H1 (cell line): Measurements from ENCODE around the gene DOK7. TPM values are rescaled to one million over a fixed set of nuclear protein-coding genes. Genes with fewer than 3 reads are reported as not detected.

Source experiments
- CTCF ChIA-PET: fragments of 300-600 bp; sonication (Branson Sonifier 250); formaldehyde crosslinking; loops from one replicate; lab custom pipeline; 2021; ENCODE audit not compliant: partially characterized antibody; lab: Charles Lee
- POLR2A ChIA-PET: fragments of 300-600 bp; sonication (Branson Sonifier 250); formaldehyde crosslinking; loops from one replicate; lab custom pipeline; 2021; ENCODE audit warnings: inconsistent platforms; ENCODE audit not compliant: partially characterized antibody; lab: Charles Lee
- DNase-seq, 2 experiments: peaks; one replicate each; pipeline versions ENCODE4 v3.0.0 to v3.0.0-alpha.2; 2010 to 2022; ENCODE audit warnings: low spot score in 2 of 2, low read depth in 1 of 2, mixed read lengths in 1 of 2
- FAIRE-seq: peaks from 2 replicates; lab custom pipeline; 2011; peaks lifted over from hg19 to GRCh38; lab: Jason Lieb, UNC
- H2AFZ ChIP-seq: 2 replicates; pipeline ENCODE4 v1.8.1; 2012; ENCODE audit warnings: low read length, inconsistent platforms
- H2AK5ac ChIP-seq: 2 replicates; pipeline ENCODE4 v1.6.1; 2013; ENCODE audit warnings: low read depth, low read length
- H2BK120ac ChIP-seq: replicated peaks from 2 replicates; pipeline ENCODE3; 2013; ENCODE audit warnings: low read depth, low read length, inconsistent platforms
- H2BK12ac ChIP-seq: 2 replicates; pipeline ENCODE4 v1.6.1; 2013; ENCODE audit warnings: low read depth, low read length
- H2BK15ac ChIP-seq: 2 replicates; pipeline ENCODE4 v1.6.1; 2013; ENCODE audit warnings: low read length
- H2BK20ac ChIP-seq: 2 replicates; pipeline ENCODE4 v1.6.1; 2013; ENCODE audit warnings: low read length
- H2BK5ac ChIP-seq: 2 replicates; pipeline ENCODE4 v1.6.1; 2013; ENCODE audit warnings: low read depth, low read length
- H3K14ac ChIP-seq: 2 replicates; pipeline ENCODE4 v1.6.1; 2013; ENCODE audit warnings: inconsistent platforms; ENCODE audit not compliant: insufficient read length
- H3K18ac ChIP-seq: 2 replicates; pipeline ENCODE4 v1.6.1; 2013; ENCODE audit warnings: low read length; ENCODE audit errors: extremely low read depth
- H3K23ac ChIP-seq: 2 replicates; pipeline ENCODE4 v1.6.1; 2013; ENCODE audit warnings: inconsistent platforms; ENCODE audit not compliant: insufficient read length
- H3K23me2 ChIP-seq: 2 replicates; pipeline ENCODE4 v1.6.1; 2013; ENCODE audit warnings: low read depth, low read length
- H3K27ac ChIP-seq: 2 replicates; pipeline ENCODE4 v1.6.1; 2011; ENCODE audit warnings: low read depth, low read length, inconsistent platforms
- H3K27me3 ChIP-seq, 4 experiments: replicated peaks in 1 of 4; 1 replicate in 1 of 4; 2 replicates in 3 of 4; pipeline versions ENCODE4 v1.6.1 to v1.8.1; 2011 to 2013; ENCODE audit warnings: low read length in 3 of 4, mild to moderate bottlenecking in 3 of 4, inconsistent platforms in 2 of 4, mixed read lengths in 2 of 4, moderate library complexity in 1 of 4; ENCODE audit not compliant: control insufficient read depth in 3 of 4, insufficient read depth in 3 of 4; ENCODE audit errors: extremely low read depth in 1 of 4
- H3K36me3 ChIP-seq, 4 experiments: 2 replicates each; pipeline versions ENCODE4 v1.6.1 to v1.8.1; 2011 to 2013; ENCODE audit warnings: mild to moderate bottlenecking in 4 of 4, low read length in 3 of 4, moderate library complexity in 2 of 4, control low read depth in 1 of 4, inconsistent platforms in 1 of 4; ENCODE audit not compliant: insufficient read depth in 4 of 4, control insufficient read depth in 2 of 4
- H3K4ac ChIP-seq: replicated peaks from 2 replicates; pipeline ENCODE3; 2013; ENCODE audit warnings: low read length, low read depth, mixed read lengths, inconsistent platforms; ENCODE audit not compliant: insufficient read length
- H3K4me1 ChIP-seq, 4 experiments: replicated peaks in 1 of 4; 1 replicate in 1 of 4; 2 replicates in 3 of 4; pipeline versions ENCODE4 v1.6.1 to v1.8.1; 2011 to 2013; ENCODE audit warnings: low read length in 3 of 4, inconsistent platforms in 2 of 4, mixed read lengths in 1 of 4; ENCODE audit not compliant: insufficient read depth in 4 of 4, control insufficient read depth in 3 of 4
- H3K4me2 ChIP-seq, 2 experiments: 2 replicates each; pipeline versions ENCODE4 v1.6.1 to v1.8.1; 2011 to 2013; ENCODE audit warnings: low read depth in 2 of 2, low read length in 2 of 2, control low read depth in 1 of 2, inconsistent platforms in 1 of 2, mild to moderate bottlenecking in 1 of 2; ENCODE audit not compliant: insufficient read depth in 1 of 2
- H3K4me3 ChIP-seq, 4 experiments: fragments of 200-600, 300-600 bp in 1 of 4; sonication (generic), shearing (Covaris generic), sonication (Bioruptor Twin) in 1 of 4; 2 replicates each; pipeline versions ENCODE4 v1.5.1 to v1.8.1; 2011 to 2016; ENCODE audit warnings: low read length in 4 of 4, low read depth in 3 of 4, control low read depth in 2 of 4, inconsistent platforms in 2 of 4, mild to moderate bottlenecking in 2 of 4, mixed read lengths in 1 of 4, moderate library complexity in 1 of 4; ENCODE audit not compliant: insufficient read depth in 2 of 4; ENCODE audit errors: extremely low read depth in 1 of 4
- H3K56ac ChIP-seq: replicated peaks from 2 replicates; pipeline ENCODE3; 2013; ENCODE audit warnings: low read depth, mild to moderate bottlenecking, mixed read lengths, low read length, inconsistent platforms; ENCODE audit not compliant: insufficient read length
- H3K79me1 ChIP-seq: 2 replicates; pipeline ENCODE4 v1.6.1; 2013; ENCODE audit warnings: low read depth, low read length, control low read depth
- H3K79me2 ChIP-seq, 2 experiments: 2 replicates each; pipeline versions ENCODE4 v1.6.1 to v1.8.1; 2012 to 2013; ENCODE audit warnings: low read length in 2 of 2, mild to moderate bottlenecking in 2 of 2, inconsistent platforms in 1 of 2; ENCODE audit not compliant: insufficient read depth in 2 of 2, control insufficient read depth in 1 of 2
- H3K9ac ChIP-seq, 4 experiments: replicated peaks in 1 of 4; 1 replicate in 1 of 4; 2 replicates in 3 of 4; pipeline versions ENCODE4 v1.6.1 to v1.8.1; 2011 to 2013; ENCODE audit warnings: low read depth in 3 of 4, low read length in 3 of 4, control low read depth in 2 of 4, mild to moderate bottlenecking in 2 of 4, moderate library complexity in 2 of 4, inconsistent platforms in 1 of 4; ENCODE audit errors: extremely low read depth in 1 of 4
- H3K9me3 ChIP-seq, 2 experiments: 2 replicates each; pipeline versions ENCODE4 v1.6.1 to v1.8.1; 2012 to 2013; ENCODE audit warnings: mild to moderate bottlenecking in 2 of 2, moderate library complexity in 2 of 2, control low read depth in 1 of 2, inconsistent platforms in 1 of 2, low read depth in 1 of 2, low read length in 1 of 2, mixed read lengths in 1 of 2; ENCODE audit not compliant: insufficient read depth in 2 of 2
- H4K20me1 ChIP-seq, 2 experiments: replicated peaks in 1 of 2; 2 replicates each; pipeline versions ENCODE3 to v1.8.1; 2011 to 2013; ENCODE audit warnings: inconsistent platforms in 2 of 2, low read length in 2 of 2, mild to moderate bottlenecking in 1 of 2; ENCODE audit not compliant: insufficient read depth in 2 of 2, control insufficient read depth in 1 of 2
- H4K5ac ChIP-seq: 2 replicates; pipeline ENCODE4 v1.6.1; 2013; ENCODE audit warnings: low read length, low read depth, mixed read lengths, inconsistent platforms; ENCODE audit not compliant: insufficient read length
- H4K8ac ChIP-seq: 2 replicates; pipeline ENCODE4 v1.8.0; 2013; ENCODE audit warnings: mild to moderate bottlenecking, moderate library complexity, low read length, inconsistent platforms; ENCODE audit not compliant: insufficient read depth; ENCODE audit errors: extremely low read depth
- H4K91ac ChIP-seq: replicated peaks from 2 replicates; pipeline ENCODE3; 2013; ENCODE audit warnings: low read length, mixed read lengths, inconsistent platforms; ENCODE audit not compliant: insufficient read length
- EGR1 ChIP-seq: IDR thresholded peaks from 2 replicates; pipeline ENCODE4 v1.6.1; 2011; ENCODE audit warnings: low read depth, low read length, borderline replicate concordance
- RAD21 ChIP-seq, 2 experiments: IDR thresholded peaks in 1 of 2; conservative IDR thresholded peaks in 1 of 2; 2 replicates each; pipeline ENCODE4 v1.6.1; 2011; ENCODE audit warnings: low read depth in 2 of 2, low read length in 2 of 2, improper control_type of control experiment in 1 of 2, inconsistent platforms in 1 of 2, mild to moderate bottlenecking in 1 of 2, moderate library complexity in 1 of 2
- RBBP5 ChIP-seq: IDR thresholded peaks from 2 replicates; pipeline ENCODE4 v1.7.1; 2012; ENCODE audit warnings: low read depth, mild to moderate bottlenecking, inconsistent platforms, low read length, moderate library complexity, borderline replicate concordance
- RNF2 ChIP-seq: fragments of 200-900, 300-1000 bp; sonication (generic); IDR thresholded peaks from 2 replicates; pipeline ENCODE4 v1.7.1; 2016; ENCODE audit warnings: borderline replicate concordance, low read depth, mild to moderate bottlenecking, antibody characterized with exemption, low read length; ENCODE audit not compliant: poor library complexity, severe bottlenecking; ENCODE audit errors: missing control alignments
- TEAD4 ChIP-seq: IDR thresholded peaks from 2 replicates; pipeline ENCODE4 v1.6.1; 2012; ENCODE audit warnings: low read depth, low read length, inconsistent platforms, mixed read lengths
- WGBS, 2 experiments: shearing (Covaris generic) in 1 of 2; methylation state at CpG; one replicate each; pipeline versions ENCODE4 v1.1.6 to v1.1.7; 2013 to 2015; ENCODE audit warnings: low lambda C conversion rate in 2 of 2, mixed read lengths in 2 of 2, inconsistent platforms in 1 of 2, low coverage in 1 of 2, missing lambda C conversion rate in 1 of 2; ENCODE audit not compliant: insufficient replicate concordance in 2 of 2, insufficient coverage in 1 of 2, insufficient read length in 1 of 2; ENCODE audit errors: extremely low coverage in 1 of 2, missing lambda C conversion rate in 1 of 2; 5-methylcytosine and 5-hydroxymethylcytosine counted together
- polyA plus RNA-seq, 7 experiments: library from polyadenylated mRNA; depleted of rRNA in 3 of 7; stranded (reverse) in 5 of 7; unstranded in 2 of 7; fragments of >200 nt in 5 of 7; fragments of 200-250 nt in 2 of 7; gene quantifications; 1 replicate in 5 of 7; 2 replicates in 1 of 7; 4 replicates in 1 of 7; pipeline versions ENCODE4 v1.2.1 to v1.2.3, GENCODE V29; 2011 to 2013; ENCODE audit warnings: missing spikeins in 2 of 7, mixed read lengths in 2 of 7
- total RNA-seq: library from RNA; stranded (reverse); fragmentation: NEBNext Ultra II Directional; extraction: Animal tissue kit (Norgen Biotek cat#: 25700); gene quantifications from 2 replicates; pipeline ENCODE4 v1.2.1, GENCODE V29; 2021
- TF ChIP-seq, protein P1 (sequence below): IDR thresholded peaks from 2 replicates; pipeline ENCODE4 v1.6.1; 2012; ENCODE audit warnings: inconsistent platforms
- TF ChIP-seq, protein P2 (sequence below), 3 experiments: IDR thresholded peaks; 1 replicate in 2 of 3; 2 replicates in 1 of 3; pipeline versions ENCODE4 v1.5.1 to v1.6.1; 2011; ENCODE audit warnings: low read length in 3 of 3, mild to moderate bottlenecking in 3 of 3, inconsistent platforms in 2 of 3, low read depth in 1 of 3, moderate library complexity in 1 of 3; ENCODE audit not compliant: insufficient read depth in 1 of 3; ENCODE audit errors: control extremely low read depth in 1 of 3

Gene DOK7
- total and polyA plus RNA-seq, 2 of the 8 experiments (the other 6 are each of a cell fraction or from before 2014, with no cell fraction given): 0.32 TPM; not detected in 1

DNA sequence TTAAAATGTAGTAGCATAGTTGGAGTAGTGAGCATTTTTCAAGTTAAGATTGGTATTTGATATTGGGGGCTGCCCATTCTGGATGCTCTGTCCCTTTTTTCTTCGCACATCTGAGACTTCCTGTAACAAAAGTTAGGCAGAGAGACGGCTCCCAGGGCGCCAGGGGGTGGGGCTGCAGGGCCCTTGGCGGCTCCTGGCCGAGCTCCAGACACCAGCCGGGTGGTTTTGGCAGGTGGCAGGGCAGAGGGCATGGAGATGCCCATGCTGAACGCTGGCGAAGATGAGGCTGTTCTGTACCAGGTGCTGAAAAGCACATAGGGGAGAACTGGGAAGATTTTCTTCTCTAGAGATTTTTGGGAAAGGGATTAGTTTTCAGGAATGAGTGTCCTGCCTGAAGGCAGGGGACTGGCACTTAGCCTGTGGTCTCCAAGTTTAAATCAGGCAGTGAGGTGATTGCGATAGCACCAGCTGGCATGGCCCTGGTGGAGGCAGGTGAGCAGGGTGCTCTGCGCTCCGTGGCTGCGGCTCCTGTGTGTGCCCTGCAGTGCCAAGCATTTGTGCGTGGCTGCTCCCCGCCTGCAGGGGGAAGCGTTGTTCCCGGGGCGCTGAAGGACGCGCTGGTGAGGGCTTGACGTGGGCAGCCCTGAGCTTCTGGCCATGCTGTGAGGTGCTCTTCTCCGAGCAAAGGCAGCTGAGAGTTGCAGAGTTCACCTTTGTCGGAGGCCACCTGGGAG lies 44.9 kb upstream of the DOK7 start:
- H2BK5ac ChIP-seq: no peak overlapping the region
- no peaks in the 10 kb centered on the region; a peak in 3 of 7 replicates for H3K4me1 ChIP-seq
- DNase-seq (no peak), FAIRE-seq (no peak)
- no peak overlapping the region for H3K4me3 ChIP-seq
- peaks cover 4 to 5% of the 10 kb centered on the region in 2 experiments for H4K20me1 ChIP-seq
- H3K36me3 ChIP-seq: peaks cover 0 to 4% (median 0%) of the 10 kb centered on the region in 4 experiments; a peak in 2 of 8 replicates
- no peak overlapping the region for H2BK15ac ChIP-seq
- H3K27ac ChIP-seq: no peak overlapping the region
- TF ChIP-seq EGR1: peak; percentile 62
- TF ChIP-seq, protein P1, sequence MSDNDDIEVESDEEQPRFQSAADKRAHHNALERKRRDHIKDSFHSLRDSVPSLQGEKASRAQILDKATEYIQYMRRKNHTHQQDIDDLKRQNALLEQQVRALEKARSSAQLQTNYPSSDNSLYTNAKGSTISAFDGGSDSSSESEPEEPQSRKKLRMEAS: no peak
- no peak for TF ChIP-seq RNF2
- TF ChIP-seq, protein P2, sequence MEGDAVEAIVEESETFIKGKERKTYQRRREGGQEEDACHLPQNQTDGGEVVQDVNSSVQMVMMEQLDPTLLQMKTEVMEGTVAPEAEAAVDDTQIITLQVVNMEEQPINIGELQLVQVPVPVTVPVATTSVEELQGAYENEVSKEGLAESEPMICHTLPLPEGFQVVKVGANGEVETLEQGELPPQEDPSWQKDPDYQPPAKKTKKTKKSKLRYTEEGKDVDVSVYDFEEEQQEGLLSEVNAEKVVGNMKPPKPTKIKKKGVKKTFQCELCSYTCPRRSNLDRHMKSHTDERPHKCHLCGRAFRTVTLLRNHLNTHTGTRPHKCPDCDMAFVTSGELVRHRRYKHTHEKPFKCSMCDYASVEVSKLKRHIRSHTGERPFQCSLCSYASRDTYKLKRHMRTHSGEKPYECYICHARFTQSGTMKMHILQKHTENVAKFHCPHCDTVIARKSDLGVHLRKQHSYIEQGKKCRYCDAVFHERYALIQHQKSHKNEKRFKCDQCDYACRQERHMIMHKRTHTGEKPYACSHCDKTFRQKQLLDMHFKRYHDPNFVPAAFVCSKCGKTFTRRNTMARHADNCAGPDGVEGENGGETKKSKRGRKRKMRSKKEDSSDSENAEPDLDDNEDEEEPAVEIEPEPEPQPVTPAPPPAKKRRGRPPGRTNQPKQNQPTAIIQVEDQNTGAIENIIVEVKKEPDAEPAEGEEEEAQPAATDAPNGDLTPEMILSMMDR (IDR thresholded peaks at IDR 0.05; ENCODE audit: control extremely low read depth in 1 of 3, insufficient read depth in 1 of 3, low read depth in 1 of 3, low read length in 3 of 3): peak in 2 of 3 experiments; percentile 45 to 74; a peak in 3 of 4 replicates
- TF ChIP-seq RAD21 (IDR thresholded peaks at IDR 0.05 in 1 of 2, conservative IDR thresholded peaks at IDR 0.05 in 1 of 2; ENCODE audit: low read depth in 2 of 2, low read length in 2 of 2): peak; percentile 32 to 43; a peak in 3 of 4 replicates
- TF ChIP-seq RBBP5: no peak
- no peak for TF ChIP-seq TEAD4
- H3K14ac ChIP-seq: no peak overlapping the region
- no peak overlapping the region for H3K56ac ChIP-seq
- H3K9me3 ChIP-seq: no peaks in the 10 kb centered on the region
- H2AK5ac ChIP-seq: no peak overlapping the region
- H4K91ac ChIP-seq: no peak overlapping the region
- H3K23me2 ChIP-seq: no peaks in the 10 kb centered on the region; the same call in 1 of the 2 replicates
- no peak overlapping the region for H2BK20ac ChIP-seq
- no peak overlapping the region for H3K9ac ChIP-seq
- H3K27me3 ChIP-seq: no peaks in the 10 kb centered on the region
- H2AFZ ChIP-seq: no peak overlapping the region
- H3K4ac ChIP-seq: no peak overlapping the region
- 89% methylated on average over 22 of the region's 22 CpGs; no CpG with 5 or more reads in 1 of the 2 experiments for WGBS, 2 experiments
- H3K23ac ChIP-seq: no peak overlapping the region
- POLR2A ChIA-PET: no interaction called here
- no peak overlapping the region for H2BK12ac ChIP-seq
- no peak overlapping the region for H2BK120ac ChIP-seq
- no peak overlapping the region for H3K4me2 ChIP-seq
- no peak overlapping the region for H4K8ac ChIP-seq
- H3K79me2 ChIP-seq: no peaks in the 10 kb centered on the region
- peaks cover 3% of the 10 kb centered on the region; the same call in 1 of the 2 replicates for H3K79me1 ChIP-seq
- H3K18ac ChIP-seq: no peak overlapping the region
- H4K5ac ChIP-seq: no peak overlapping the region
- CTCF ChIA-PET: interaction anchor here (0.7 to 6.6 kb wide), 25 partner anchors 8 to 306 kb away, joined by 3 to 32 read pairs (median 4); no protein-coding TSS in a partner anchor
